Caki2 (cell line): Measurements from ENCODE around the gene KDM7A. TPM values are rescaled to one million over a fixed set of nuclear protein-coding genes. Genes with fewer than 3 reads are reported as not detected.
"Not testable (repeated sequence)": the region's sequence is repeated elsewhere in the genome, so short reads cannot be mapped to it uniquely, and the experiment has no call there.

Experiments used
- DNase-seq: peaks from one replicate; pipeline ENCODE4 v3.0.0-alpha.2; 2015; ENCODE audit warnings: low read depth
- in situ Hi-C: cut with HindIII; loops from 2 replicates; pipeline ENCODE4 v1.10.0; 2016; ENCODE audit warnings: low sequenced_read_pairs, low pct_unique_long_range_greater_than_20kb, mixed read lengths
- total RNA-seq: library from RNA; depleted of rRNA; stranded (reverse); fragments of >200 nt; shearing (Covaris generic); gene quantifications from 2 replicates; pipeline ENCODE4 v1.2.3, GENCODE V29; 2014; ENCODE audit warnings: low replicate concordance

Gene KDM7A
- total RNA-seq, 1 experiment from 2014 or later, result 0.17 TPM

GRCh38 chr7:140175221-140176121, 1.3 kb downstream of the KDM7A start:
- peak; percentile 93 for DNase-seq
- in situ Hi-C loops, result no loop called here

- DNase-seq, result no peak
- in situ Hi-C loops, result no loop called here
Observed at GRCh38 chr7:140174217-140174616, 2.6 kb downstream of the KDM7A start.

DNA sequence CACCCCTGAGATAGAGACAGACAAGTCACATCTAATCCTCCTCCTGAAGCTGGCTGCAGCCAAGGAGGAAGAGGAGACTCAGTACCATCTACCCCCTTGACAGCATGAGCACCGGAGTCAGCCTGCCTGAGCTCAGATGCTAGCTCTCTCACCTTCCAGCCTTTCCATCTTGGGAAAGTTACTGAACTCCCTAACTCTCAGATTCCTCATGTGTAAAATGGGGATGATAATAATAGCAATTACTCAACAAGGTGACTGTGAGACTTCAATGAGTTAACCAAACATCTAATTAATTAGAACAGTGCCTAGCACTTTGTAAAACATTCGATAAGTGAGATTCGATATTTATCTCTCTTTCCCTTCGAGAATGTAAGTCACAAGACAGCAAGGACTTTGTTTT, 6.4 kb downstream of the KDM7A start:
- DNase-seq, result no peak
- in situ Hi-C loops, result no loop called here

GRCh38 chr7:140168816-140169215, 8.0 kb downstream of the KDM7A start:
- in situ Hi-C loops, result no loop called here
- no peak for DNase-seq

GRCh38 chr7:140165422-140165821, 11.4 kb downstream of the KDM7A start:
- in situ Hi-C loops, result no loop called here
- peak; percentile 6 for DNase-seq

DNA sequence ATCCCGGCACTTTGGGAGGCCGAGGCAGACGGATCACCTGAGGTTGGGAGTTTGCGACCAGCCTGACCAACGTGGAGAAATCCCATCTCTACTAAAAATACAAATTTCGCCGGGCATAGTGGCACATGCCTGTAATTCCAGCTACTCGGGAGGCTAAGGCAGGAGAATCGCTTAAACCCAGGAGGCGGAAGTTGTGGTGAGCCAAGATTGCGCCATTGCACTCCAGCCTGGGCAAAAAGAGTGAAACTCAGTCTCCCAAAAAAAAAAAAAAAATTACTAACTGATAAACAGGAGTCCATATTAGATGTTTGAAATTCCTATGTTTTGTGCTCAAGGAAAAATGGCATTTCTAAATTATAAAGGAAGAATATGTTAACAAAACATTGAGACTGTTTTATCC, 14.7 kb downstream of the KDM7A start:
- DNase-seq, result not testable (repeated sequence)

GRCh38 chr7:140161047-140161446, 15.7 kb downstream of the KDM7A start:
- in situ Hi-C loops, result no loop called here
- no peak for DNase-seq

More for the DNA sequence above, 14.7 kb downstream of the KDM7A start:
- in situ Hi-C loops, result not testable (repeated sequence)

- in situ Hi-C loops, result no loop called here
- DNase-seq, result no peak
Observed at GRCh38 chr7:140160308-140160707, 16.5 kb downstream of the KDM7A start.

DNA sequence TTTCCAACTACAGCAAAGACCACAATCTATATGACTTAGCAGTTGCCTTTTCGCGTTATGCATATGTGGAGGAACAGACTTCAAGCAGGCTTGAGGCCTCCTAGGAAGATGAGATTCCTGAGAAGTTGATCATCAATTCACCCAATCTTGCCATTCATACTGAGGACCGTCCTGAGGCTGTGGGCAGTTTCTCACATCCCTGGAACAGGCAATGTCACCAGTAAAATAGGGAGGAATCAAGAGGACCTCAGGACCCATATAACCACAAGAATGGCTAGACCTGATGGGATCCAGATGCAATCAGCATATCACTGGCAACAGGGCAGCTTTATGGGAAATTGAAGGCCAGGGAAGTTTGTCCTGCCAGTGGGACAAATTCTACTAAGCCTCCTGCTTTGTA, 17.3 kb downstream of the KDM7A start:
- in situ Hi-C loops, result no loop called here
- no peak for DNase-seq

DNA sequence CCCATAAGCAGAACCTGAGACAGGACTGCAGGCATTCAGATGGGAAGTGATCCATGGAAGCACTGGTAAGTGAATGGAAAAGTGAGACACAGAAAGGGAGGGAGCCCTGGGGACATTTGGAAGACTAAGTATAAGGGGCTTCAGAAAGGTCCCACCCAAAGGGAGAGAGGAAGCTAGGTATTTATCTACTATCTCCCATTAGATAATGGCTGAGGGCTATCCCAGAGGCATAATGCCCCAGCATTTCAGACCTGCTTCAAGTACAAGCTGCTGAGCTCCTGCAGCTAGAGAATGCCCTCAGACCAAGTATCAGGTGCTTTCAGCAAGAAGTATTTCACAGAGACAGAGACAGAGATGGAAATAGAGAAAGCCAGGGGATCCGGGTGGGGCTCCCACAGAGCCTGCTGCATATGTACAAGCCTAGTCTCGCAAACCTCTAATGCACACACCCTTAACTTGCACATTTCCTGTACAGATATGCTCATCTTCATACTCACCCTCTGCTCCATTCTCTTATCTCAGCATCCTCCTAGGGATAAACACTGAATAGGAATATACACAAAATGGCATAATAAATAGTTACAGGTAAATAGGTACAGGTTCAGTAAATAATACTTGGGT, 20.2 kb downstream of the KDM7A start:
- no peak for DNase-seq
- in situ Hi-C loops, result no loop called here

- in situ Hi-C loops, result no loop called here
Observed at GRCh38 chr7:140155428-140155827, 21.4 kb downstream of the KDM7A start.

DNA sequence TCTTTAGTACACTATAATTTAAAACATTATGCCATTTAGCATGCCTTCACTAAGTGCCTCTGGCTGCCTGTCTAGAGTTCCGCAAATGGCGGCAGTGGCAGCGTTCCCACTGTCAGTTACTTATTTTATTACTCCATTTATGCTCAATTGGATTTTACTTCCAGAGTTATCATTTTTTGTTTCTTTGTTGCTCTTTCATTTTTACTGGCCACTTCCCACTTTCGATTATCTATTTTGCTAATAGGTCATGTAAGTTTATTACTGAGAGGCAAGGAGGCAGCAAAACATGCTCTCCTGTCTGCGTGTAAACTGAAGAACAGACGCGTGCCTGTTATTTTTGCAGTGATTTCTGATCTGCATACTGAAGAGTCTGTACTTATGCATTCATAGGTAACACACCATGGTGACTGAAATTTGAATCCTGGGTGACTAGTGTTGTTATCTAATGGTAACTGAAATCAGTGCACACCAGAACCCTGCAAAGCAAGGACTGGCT, 23.1 kb downstream of the KDM7A start:
- DNase-seq, result no peak
- in situ Hi-C loops, result no loop called here

More at GRCh38 chr7:140155428-140155827, 21.4 kb downstream of the KDM7A start:
- no peak for DNase-seq

DNA sequence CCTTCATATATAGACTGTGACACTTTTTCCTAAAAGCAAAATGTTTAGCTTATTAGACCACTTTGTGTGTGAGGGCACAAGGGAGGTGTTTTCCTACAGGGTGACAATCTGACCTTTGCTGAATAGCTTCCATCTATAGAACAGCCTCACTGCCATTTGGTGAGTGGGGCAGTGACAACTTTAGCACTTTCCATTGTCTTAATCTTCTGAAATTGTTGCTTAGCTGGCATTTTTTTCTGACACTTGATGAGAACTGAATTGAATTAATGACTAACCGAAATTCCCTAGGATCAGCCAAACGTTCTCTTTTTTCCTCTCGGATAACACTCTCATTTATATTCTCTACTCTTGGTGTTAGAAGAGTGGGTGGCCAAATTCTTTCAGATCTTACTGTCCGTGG, 30.2 kb downstream of the KDM7A start:
- DNase-seq, result no peak
- in situ Hi-C loops, result no loop called here

- in situ Hi-C loops, result no loop called here
- DNase-seq, result no peak
Observed at GRCh38 chr7:140145709-140146108, 31.1 kb downstream of the KDM7A start.

GRCh38 chr7:140144821-140145220, 32.0 kb downstream of the KDM7A start:
- DNase-seq, result no peak
- in situ Hi-C loops, result no loop called here

DNA sequence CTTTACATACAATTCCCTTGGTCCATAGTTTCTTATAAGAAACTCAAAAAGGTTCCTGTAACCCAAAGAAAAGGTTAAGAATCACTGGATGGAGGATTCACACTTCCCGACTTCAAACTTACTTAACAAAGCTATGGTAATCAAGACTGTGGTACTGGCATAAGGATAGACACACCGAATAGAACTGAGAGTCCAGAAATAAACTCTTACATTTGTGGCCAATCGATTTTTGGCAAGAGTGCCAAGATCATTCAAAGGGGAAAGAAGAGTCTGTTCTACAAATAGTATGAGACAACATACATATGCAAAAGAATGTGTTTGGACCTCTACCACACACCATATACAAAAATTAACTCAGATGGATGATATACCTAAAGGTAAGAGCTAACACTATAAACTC, 32.8 kb downstream of the KDM7A start:
- no peak for DNase-seq
- in situ Hi-C loops, result no loop called here

- DNase-seq, result no peak
- in situ Hi-C loops, result no loop called here
Observed at GRCh38 chr7:140142031-140142430, 34.8 kb downstream of the KDM7A start.

DNA sequence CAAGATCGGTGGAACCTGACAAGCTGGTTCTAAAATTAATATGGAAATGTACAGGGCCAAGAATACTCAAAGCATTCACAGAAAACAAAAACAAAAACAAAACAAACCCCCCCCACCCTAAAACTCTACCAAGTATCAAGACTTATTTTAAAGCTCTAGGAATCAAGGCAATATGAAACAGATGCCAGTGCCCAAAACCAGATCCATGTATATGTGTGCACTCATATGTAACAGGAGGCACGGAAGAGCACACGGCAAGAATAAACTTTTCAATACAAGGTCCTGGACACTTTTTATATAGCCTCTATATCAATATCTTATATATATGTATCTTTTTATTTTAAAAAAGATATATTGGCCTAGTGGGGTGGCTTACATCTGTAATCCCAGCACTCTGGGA, 35.5 kb downstream of the KDM7A start:
- in situ Hi-C loops, result no loop called here

DNA sequence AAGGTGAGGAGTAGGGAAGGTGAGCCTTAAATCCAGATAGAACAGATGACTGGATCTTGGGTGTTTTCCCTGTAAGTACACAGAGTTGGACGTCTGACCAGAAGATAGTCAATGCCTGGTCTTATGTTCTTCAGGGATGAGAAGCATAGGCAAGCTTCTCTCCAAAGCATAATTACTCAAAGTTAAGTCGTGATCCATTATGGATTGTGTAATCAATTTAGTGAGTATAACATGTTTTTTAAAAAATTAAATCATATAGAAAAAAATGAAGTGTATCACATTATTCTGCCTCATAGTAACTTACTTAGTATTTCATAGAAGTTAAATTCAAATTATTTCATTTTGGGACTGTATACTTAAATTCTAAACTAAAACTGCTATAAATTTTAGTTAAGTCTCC, 39.7 kb downstream of the KDM7A start:
- no peak for DNase-seq
- in situ Hi-C loops, result no loop called here

More for the DNA sequence above, 35.5 kb downstream of the KDM7A start:
- DNase-seq, result no peak
